ENCODE results near the gene U2AF1L4. TPM values are rescaled to one million over a fixed set of nuclear protein-coding genes. Genes with fewer than 3 reads are reported as not detected.
"Not testable (repeated sequence)": the region's sequence is repeated elsewhere in the genome, so short reads cannot be mapped to it uniquely, and the experiment has no call there.

Gene U2AF1L4
- total and polyA plus RNA-seq, 2 experiments from 2014 or later: 30.3 to 61.7 TPM

DNA sequence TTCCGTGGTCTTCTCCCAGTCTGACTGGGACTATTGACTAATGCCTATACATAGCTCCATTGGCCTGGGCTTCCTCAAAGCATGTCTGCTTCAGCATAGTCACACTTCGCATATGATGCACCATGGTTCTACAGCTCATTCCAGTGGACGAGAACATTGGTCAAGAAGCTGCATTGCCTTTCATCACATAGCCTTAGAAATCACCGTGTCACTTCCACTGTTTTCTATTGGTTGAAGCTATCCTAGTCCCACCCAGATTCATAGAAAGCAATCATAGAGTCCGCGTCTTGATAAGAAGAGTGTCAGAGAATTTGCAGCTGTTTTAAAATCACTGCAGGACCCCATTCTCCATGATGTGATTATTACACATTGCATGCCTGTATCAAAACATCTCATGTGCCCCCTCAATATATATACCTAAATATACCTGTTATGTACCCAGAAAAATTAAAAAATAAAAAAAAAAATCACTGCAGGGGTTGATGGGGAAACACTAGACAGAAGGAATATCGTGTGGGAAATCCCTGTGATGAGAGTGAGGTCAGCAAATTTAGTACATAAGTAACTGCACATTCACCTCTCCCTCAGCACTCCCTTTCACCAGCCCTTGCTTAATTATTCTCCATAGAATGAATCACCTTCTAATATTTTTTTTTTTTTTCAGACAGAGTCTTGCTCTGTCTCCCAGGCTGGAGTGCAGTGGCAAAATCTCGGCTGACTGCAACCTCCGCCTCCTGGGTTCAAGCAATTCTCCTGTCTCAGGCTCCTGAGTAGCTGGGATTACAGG lies 28.0 kb upstream of the U2AF1L4 start:
- H3K27me3 ChIP-seq: no peaks in the 10 kb centered on the region
- TF ChIP-seq, protein P1, sequence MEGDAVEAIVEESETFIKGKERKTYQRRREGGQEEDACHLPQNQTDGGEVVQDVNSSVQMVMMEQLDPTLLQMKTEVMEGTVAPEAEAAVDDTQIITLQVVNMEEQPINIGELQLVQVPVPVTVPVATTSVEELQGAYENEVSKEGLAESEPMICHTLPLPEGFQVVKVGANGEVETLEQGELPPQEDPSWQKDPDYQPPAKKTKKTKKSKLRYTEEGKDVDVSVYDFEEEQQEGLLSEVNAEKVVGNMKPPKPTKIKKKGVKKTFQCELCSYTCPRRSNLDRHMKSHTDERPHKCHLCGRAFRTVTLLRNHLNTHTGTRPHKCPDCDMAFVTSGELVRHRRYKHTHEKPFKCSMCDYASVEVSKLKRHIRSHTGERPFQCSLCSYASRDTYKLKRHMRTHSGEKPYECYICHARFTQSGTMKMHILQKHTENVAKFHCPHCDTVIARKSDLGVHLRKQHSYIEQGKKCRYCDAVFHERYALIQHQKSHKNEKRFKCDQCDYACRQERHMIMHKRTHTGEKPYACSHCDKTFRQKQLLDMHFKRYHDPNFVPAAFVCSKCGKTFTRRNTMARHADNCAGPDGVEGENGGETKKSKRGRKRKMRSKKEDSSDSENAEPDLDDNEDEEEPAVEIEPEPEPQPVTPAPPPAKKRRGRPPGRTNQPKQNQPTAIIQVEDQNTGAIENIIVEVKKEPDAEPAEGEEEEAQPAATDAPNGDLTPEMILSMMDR (IDR thresholded peaks at IDR 0.05; ENCODE audit: low read depth, low read length): no peak
- no peaks in the 10 kb centered on the region for H3K36me3 ChIP-seq
- H3K9me3 ChIP-seq (ENCODE audit: low read depth): no peaks in the 10 kb centered on the region
- peak in 1 of 2 donors; percentile 72 for DNase-seq (ENCODE audit: low read depth in 1 of 2, low spot score in 1 of 2)
- peaks cover 1% of the 10 kb centered on the region for H3K4me1 ChIP-seq (ENCODE audit: low read depth)
- H3K4me3 ChIP-seq: no peak overlapping the region
- no peak overlapping the region for H3K27ac ChIP-seq

DNA sequence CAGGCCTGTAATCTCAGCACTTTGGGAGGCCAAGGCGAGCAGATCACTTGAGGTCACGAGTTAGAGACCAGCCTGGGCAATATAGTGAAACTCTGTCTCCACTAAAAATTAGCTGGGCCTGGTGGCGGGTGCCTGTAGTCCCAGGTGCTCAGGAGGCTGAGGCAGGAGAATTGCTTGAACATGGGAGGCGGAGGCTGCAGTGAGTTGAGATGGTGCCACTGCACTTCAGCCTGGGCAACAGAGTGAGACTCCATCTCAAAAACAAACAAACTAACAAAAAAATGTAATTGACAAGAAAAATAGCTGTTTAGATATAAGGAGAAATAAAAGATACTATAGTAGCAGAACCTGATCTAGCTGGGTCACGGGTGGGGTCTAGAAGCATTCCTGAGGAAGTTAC lies 27.1 kb upstream of the U2AF1L4 start:
- DNase-seq (ENCODE audit: low read depth in 1 of 2, low spot score in 1 of 2); H3K9me3 ChIP-seq (ENCODE audit: low read depth); H3K27me3 ChIP-seq; H3K36me3 ChIP-seq; H3K4me3 ChIP-seq; H3K27ac ChIP-seq; H3K4me1 ChIP-seq (ENCODE audit: low read depth): not testable (repeated sequence)

GRCh38 chr19:35768082-35768421 lies 22.8 kb upstream of the U2AF1L4 start:
- Histone ChIP-seq H3K36me3 (no peaks in the 10 kb centered on the region), H3K9me3 (ENCODE audit: low read depth) (no peaks in the 10 kb centered on the region), H3K4me3 (no peak overlapping the region), H3K27ac (peak overlapping the region; percentile 42), H3K27me3 (no peaks in the 10 kb centered on the region), H3K4me1 (ENCODE audit: low read depth) (peaks cover 5% of the 10 kb centered on the region)
- TF ChIP-seq, protein P1 (IDR thresholded peaks at IDR 0.05; ENCODE audit: low read depth, low read length): no peak
- no peak for DNase-seq (ENCODE audit: low read depth in 1 of 2, low spot score in 1 of 2)

DNA sequence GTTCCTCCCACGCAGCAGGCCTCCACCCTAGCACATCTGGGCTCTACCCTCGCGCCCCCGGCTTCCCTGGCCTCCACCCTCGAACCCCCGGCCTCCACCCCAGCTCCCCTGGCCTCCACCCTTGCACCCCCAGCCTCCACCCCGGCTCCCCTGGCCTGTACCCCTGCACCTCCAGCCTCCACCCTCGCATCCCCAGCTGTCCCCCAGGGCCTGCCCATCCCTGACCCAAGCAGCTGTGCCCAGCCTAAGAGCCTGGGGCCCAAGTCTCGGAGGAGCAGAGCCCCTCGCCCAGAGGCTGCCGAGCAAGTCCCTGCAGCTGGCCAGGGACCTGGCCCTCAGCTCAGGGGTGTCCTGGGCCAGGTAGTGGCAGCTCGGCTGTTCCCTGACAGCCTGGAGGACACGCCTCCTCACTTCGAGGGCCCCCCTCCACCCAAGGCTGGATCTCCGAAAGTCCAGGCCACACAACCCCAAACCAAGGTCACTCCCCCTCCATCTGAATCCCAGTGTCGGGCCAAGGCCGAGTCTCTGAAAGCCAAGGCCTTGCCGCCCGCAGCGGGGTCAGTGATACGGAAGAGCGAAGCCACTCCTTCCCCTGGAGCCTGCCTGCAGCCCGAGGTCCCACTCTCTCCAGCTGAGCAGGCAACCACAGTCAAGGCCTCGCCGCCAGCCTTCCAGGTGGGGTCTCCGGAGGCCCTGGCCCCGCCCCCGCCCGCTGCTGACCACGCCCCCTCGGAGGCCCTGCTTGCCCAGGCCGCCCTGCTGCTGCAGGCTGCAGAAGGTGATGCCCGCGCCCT lies 22.3 kb upstream of the U2AF1L4 start:
- no peak overlapping the region for H3K4me3 ChIP-seq
- H3K4me1 ChIP-seq (ENCODE audit: low read depth): peaks cover 5% of the 10 kb centered on the region
- TF ChIP-seq, protein P1 (IDR thresholded peaks at IDR 0.05; ENCODE audit: low read depth, low read length): no peak
- H3K9me3 ChIP-seq (ENCODE audit: low read depth): no peaks in the 10 kb centered on the region
- peak overlapping the region; percentile 15 for H3K27ac ChIP-seq
- peak in 1 of 2 donors; percentile 82 for DNase-seq (ENCODE audit: low read depth in 1 of 2, low spot score in 1 of 2)
- H3K27me3 ChIP-seq: no peaks in the 10 kb centered on the region
- H3K36me3 ChIP-seq: no peaks in the 10 kb centered on the region

DNA sequence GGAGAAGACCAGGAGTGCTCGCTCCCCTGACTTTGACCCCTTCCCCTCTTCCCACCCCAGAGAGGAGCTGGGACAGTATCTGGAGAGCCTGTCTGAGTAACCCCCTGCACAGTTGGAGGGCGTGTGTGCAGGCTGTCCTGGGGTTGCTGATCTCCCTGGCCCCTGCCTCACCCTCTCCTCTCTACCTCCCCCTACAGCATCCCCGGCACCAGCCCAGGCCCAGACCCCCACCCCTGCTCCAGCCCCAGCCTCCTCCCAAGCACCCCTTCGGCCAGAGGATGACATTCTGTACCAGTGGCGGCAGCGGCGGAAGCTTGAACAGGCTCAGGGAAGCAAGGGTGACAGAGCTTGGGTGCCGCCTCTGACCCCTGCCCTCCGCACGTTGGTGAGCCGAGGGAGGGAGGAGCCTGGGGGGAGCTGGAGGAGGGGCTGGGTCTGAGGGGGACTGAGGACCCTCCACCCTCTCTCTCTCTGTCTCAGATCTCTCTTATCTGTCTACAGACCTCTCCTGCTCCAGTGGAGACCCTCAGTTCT lies 21.4 kb upstream of the U2AF1L4 start:
- Histone ChIP-seq H3K4me3 (no peak overlapping the region), H3K27me3 (no peaks in the 10 kb centered on the region), H3K36me3 (no peaks in the 10 kb centered on the region), H3K4me1 (ENCODE audit: low read depth) (peaks cover 5% of the 10 kb centered on the region), H3K27ac (no peak overlapping the region), H3K9me3 (ENCODE audit: low read depth) (no peaks in the 10 kb centered on the region)
- DNase-seq (ENCODE audit: low read depth in 1 of 2, low spot score in 1 of 2): no peak
- TF ChIP-seq, protein P1 (IDR thresholded peaks at IDR 0.05; ENCODE audit: low read depth, low read length): no peak
